ENCODE measurements around the gene ALPK3.

ALPK3 gene

DNA sequence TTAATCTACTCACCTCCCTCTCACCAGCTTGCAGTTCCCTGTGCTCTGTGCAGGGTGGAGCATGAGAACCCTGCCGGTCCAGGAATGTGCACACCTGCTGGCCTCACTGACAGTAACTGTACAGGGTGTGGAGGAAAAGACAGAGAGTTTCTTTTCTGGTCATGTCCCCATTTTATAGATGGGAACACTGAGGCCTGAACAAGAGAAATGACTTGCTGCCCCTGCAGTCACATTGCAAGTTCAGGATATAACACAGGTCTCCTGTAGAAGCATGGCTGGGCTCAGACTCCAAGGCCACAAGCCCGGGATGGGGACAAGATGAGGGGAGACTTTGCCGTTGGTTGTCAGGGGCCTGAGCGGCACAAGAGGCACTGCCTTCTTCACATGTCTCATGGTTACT, 90.6 kb downstream of the ALPK3 start:
- in situ Hi-C loops (cut with MboI; ENCODE audit: low pct_unique_long_range_greater_than_20kb, low sequenced_read_pairs, unreplicated experiment), result no loop called here
- no peak for DNase-seq (ENCODE audit: low spot score)
- TF ChIP-seq, protein P1, sequence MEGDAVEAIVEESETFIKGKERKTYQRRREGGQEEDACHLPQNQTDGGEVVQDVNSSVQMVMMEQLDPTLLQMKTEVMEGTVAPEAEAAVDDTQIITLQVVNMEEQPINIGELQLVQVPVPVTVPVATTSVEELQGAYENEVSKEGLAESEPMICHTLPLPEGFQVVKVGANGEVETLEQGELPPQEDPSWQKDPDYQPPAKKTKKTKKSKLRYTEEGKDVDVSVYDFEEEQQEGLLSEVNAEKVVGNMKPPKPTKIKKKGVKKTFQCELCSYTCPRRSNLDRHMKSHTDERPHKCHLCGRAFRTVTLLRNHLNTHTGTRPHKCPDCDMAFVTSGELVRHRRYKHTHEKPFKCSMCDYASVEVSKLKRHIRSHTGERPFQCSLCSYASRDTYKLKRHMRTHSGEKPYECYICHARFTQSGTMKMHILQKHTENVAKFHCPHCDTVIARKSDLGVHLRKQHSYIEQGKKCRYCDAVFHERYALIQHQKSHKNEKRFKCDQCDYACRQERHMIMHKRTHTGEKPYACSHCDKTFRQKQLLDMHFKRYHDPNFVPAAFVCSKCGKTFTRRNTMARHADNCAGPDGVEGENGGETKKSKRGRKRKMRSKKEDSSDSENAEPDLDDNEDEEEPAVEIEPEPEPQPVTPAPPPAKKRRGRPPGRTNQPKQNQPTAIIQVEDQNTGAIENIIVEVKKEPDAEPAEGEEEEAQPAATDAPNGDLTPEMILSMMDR (IDR thresholded peaks at IDR 0.05; ENCODE audit: extremely low read depth, insufficient read depth, missing control alignments), result no peak

DNA sequence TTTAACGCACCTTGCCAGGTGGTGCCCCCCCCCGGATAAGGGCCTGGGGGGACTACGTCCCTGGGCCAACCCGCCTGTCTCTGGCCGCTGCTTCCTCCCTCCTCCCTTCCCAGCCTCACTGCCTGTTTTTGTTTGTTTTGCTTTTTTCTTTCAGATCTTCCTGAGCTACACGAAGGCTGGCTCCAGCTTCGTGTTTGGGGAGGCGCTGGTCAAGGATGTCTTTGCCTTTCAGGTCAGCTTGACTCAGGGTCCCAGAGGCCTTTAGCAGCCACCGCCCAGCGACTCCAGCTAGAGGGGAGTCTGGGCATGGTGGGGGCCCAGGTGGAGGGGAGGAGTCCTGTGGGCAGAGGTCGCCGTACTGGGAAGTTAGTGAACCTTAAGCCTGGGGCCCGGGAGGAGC, 91.4 kb downstream of the ALPK3 start:
- TF ChIP-seq, protein P1 (IDR thresholded peaks at IDR 0.05; ENCODE audit: extremely low read depth, insufficient read depth, missing control alignments), result no peak
- in situ Hi-C loops (cut with MboI; ENCODE audit: low pct_unique_long_range_greater_than_20kb, low sequenced_read_pairs, unreplicated experiment), result no loop called here
- no peak for DNase-seq (ENCODE audit: low spot score)

DNA sequence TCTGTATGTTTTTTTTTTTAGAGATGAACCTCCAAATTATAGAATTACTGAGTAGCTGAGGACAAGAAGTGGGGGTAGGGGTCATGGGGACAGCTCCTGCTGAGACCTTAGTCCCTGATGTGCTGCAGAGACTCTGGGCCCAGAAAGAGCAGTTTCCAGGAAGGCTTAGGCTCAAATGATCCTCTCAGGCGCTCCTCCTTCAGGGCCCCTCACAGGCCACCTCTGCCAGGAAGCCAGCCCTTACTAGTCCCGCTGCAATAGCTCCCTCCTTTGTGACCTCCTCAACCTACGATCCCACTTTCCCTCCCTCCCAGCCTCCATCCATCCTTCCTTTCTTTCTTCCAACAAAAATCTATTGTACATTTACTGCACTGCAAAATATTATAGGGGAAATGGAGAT, 91.9 kb downstream of the ALPK3 start:
- in situ Hi-C loops (cut with MboI; ENCODE audit: low pct_unique_long_range_greater_than_20kb, low sequenced_read_pairs, unreplicated experiment), result no loop called here
- TF ChIP-seq, protein P1 (IDR thresholded peaks at IDR 0.05; ENCODE audit: extremely low read depth, insufficient read depth, missing control alignments), result no peak
- DNase-seq (ENCODE audit: low spot score), result no peak

GRCh38 chr15:84909782-84910181, 92.6 kb downstream of the ALPK3 start:
- TF ChIP-seq, protein P1 (IDR thresholded peaks at IDR 0.05; ENCODE audit: extremely low read depth, insufficient read depth, missing control alignments), result no peak
- in situ Hi-C loops (cut with MboI; ENCODE audit: low pct_unique_long_range_greater_than_20kb, low sequenced_read_pairs, unreplicated experiment), result no loop called here
- no peak for DNase-seq (ENCODE audit: low spot score)

GRCh38 chr15:84910928-84911623, 93.9 kb downstream of the ALPK3 start:
- DNase-seq (ENCODE audit: low spot score), result no peak
- TF ChIP-seq, protein P1 (IDR thresholded peaks at IDR 0.05; ENCODE audit: extremely low read depth, insufficient read depth, missing control alignments), result no peak
- in situ Hi-C loops (cut with MboI; ENCODE audit: low pct_unique_long_range_greater_than_20kb, low sequenced_read_pairs, unreplicated experiment), result no loop called here

DNA sequence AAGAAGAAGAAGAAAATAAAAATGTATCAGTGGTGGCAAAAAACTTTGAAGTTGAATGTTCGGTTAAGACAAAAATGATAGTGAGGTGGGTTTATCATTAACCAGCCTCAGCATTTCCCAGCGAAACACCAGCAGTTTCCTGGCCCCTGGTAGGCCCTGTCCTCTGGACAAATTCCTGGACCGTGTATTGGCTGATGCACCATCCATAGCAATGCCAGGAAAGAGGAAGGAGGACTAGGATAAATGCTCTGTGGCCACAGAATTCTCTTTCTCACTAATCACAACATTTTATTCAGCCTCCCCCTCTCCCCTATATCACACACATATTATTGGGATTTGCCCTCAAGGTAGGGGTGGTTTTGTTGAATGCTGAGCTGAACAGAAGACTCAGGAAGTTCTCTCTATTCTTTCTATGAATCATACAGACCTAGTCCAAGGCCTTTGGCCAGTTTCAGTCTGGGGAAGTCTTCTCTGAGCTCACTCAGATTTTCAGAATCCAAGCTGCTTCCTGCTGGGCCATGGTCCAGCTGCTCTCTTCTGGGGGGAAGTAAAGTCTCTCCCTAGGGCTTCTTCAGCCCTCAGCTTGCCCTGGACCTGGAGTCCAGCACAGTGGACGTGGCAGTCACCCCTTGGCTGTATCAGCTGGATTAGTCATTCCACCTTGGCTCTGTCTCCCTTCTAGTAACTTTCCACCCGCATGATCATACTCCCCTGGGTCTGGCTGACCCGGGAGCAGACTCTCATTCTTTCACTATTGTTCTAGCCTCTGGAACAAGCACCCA, 94.9 kb downstream of the ALPK3 start:
- TF ChIP-seq, protein P1 (IDR thresholded peaks at IDR 0.05; ENCODE audit: extremely low read depth, insufficient read depth, missing control alignments), result no peak
- in situ Hi-C loops (cut with MboI; ENCODE audit: low pct_unique_long_range_greater_than_20kb, low sequenced_read_pairs, unreplicated experiment), result no loop called here
- DNase-seq (ENCODE audit: low spot score), result no peak
